Measurements from ENCODE around the gene ADGRL4.
"Not testable (repeated sequence)": the region's sequence is repeated elsewhere in the genome, so short reads cannot be mapped to it uniquely, and the experiment has no call there.

Gene ADGRL4

DNA sequence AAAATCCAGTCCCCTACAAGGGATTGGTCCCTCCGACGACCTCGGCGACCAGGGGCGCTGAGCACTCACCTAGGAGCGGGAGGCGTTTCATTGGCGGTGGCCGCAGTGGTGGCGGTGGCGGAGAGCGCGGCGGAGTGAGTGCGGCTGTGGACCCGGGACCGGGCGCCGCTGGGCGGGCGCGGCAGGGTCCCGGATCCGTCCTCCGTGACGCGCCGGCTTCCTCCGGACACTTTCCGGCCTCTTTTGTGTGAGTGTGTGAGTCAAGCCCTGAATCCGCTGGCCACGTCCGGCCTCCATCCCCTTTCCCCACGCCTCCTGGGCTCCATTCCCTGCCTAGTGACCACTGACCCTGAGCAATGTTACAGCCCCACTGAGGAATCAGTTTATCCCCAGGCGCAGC lies at the start of gene ADGRL4:
Gene ADGRL4, minus strand, starts transcription at position 167 of the 400 bp plus-strand sequence. Its CDS starts 76 bp downstream, at position 91.
- in situ Hi-C loops (cut with MboI; ENCODE audit: low sequenced_read_pairs) = no loop called here

DNA sequence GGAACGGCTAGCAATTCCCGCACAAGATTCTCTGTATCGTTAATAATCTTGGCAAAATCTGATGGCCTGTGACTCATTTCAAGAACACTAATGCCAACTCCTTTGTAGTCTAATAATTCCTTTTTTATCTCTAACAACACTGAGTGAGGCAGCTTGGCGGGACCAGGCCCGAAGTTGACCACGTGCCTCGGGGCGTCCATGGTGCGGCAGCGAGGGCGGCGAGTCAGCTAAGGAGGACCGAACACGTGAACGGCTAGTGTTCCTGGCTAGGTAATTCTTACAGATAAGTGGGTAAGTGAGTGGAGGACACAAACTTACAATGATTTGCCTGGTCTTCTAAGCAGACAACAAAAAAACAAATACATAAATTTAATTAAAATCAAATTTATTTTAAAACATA lies 49.3 kb upstream of the ADGRL4 start:
- in situ Hi-C loops (cut with MboI; ENCODE audit: low sequenced_read_pairs) = no loop called here

DNA sequence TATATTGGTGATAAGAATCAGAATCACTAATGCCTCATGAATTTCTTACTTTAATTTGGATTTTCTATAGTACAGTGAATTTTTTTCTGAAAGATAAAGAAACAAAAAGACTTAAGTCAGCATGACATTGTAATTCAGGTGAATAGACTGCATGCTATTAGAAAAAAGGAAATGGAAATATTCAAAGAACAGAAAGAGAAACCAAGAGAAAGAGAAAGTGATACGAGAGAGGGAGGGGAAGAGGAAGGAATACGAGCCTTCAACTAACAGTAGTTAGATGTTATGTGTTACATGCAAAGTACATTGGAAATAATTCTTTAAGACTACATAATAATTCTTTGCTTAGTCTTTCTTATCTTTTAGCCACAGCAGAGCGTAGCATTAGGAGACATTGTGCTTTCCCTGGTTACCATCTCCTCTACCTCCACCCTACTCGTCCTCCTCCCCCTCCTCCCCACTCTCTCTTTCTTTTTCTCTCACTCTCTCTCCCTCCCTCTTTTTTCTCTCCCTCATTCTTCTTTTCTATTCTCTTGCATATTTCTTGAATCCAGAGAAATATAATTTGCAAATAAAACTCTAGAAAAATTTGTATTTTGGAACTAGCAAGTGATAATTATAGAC lies 46.4 kb upstream of the ADGRL4 start:
- in situ Hi-C loops (cut with MboI; ENCODE audit: low sequenced_read_pairs) = no loop called here

DNA sequence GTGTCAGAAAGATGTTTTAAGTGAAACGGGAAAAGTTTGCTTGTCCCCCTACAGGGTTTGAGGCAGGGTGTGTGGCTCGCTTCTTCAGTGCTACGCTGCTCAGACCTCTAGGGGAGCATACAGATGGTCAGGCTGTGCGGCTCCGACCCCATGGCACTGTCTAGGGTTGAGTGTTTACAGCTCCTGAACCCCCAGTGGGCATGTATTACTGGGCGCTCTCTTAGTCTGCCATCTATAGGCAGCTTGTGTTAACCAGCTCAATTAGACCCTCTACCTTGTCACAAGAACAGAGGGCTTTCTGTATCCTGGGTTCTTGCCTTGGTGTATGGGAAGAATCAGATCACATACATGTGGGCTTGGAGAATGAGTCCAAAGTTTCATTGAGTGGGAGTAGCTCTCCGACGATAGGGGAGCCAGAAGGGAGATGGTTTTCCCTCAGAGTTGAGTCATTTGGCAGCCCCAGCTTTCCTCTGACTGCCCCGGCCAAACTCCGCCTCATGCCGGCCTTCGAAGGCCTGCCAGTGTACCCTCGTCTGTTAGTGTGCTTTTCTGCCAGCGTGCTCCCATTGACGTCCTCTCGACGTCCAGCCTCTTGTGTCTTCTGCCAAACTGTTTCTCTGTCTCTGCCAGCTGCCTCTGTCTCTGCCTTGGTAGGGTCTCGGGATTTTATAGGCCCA lies 38.6 kb upstream of the ADGRL4 start:
- in situ Hi-C loops (cut with MboI; ENCODE audit: low sequenced_read_pairs) = no loop called here

DNA sequence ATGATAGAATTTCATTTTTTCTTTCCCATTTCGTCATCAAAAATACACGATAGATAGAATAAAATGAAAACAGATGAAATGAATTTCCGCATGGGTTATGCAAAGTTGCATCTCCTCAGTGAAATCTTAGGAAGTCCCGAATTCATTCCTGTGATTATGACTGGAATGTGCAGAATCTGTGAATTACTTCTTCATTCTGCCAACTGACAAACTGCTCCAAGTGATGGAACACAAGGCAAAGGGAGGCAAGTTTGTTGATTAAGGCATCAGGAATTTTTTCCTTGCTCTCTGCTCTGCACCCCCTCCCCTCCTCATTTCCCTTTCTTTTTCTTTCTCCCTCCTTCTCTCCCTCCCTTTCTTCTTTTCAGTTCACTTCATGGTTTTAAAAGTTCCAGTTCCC lies 37.0 kb upstream of the ADGRL4 start:
- in situ Hi-C loops (cut with MboI; ENCODE audit: low sequenced_read_pairs) = no loop called here

DNA sequence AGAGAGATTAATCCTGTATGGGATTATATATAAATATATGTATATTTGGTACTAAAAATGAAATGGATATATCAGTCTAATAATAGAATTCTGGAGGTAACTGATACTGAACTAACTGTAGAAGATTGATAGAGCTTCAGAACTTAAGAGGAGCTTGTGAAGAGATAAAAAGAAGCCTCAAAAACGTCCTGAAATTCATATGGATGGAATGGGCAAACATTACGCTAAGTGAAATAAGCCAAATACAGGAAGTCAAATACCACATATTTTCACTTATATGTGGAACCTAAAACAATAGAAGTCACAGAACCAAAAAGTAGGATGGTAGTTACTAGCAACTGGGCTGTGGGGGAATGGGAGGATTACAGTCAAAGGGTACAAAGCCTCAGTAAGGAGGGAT lies 36.0 kb upstream of the ADGRL4 start:
- in situ Hi-C loops (cut with MboI; ENCODE audit: low sequenced_read_pairs) = no loop called here

DNA sequence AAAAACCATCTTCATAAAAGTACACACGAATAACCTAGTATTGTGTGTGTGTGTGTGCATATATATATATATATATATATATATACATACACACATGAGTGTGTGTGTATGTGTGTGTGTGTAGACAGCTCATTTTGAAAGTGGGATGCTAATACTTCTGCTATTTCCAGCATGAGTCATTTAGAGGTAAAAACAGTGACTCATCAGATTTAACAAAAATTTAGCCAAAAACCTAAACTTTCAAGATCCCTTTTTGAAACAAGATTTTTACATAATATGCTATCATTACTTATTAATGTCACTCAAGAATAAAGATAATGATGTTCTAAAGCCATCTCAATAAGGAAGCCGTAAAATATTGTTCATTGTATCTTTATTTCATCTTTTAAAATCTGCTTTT lies 35.6 kb upstream of the ADGRL4 start:
- in situ Hi-C loops (cut with MboI; ENCODE audit: low sequenced_read_pairs) = no loop called here

DNA sequence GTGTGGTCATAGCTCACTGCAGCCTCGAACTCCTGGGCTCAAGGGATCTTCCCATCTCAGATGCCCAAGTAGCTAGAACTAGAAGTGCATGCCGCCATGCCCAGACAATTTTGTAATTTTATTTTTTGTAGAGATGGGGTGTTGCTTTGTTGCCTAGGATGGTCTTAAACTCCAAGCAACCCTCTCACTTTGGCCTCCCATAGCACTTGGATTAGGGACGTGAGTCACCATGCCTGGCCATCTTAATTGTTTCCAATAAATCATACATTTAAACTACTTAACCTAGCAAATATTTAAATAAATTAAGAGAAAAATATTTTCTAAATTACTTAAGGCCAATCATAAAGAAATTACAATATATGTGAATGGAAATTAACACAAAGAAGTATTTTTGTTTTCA lies 35.1 kb upstream of the ADGRL4 start:
- in situ Hi-C loops (cut with MboI; ENCODE audit: low sequenced_read_pairs) = no loop called here

DNA sequence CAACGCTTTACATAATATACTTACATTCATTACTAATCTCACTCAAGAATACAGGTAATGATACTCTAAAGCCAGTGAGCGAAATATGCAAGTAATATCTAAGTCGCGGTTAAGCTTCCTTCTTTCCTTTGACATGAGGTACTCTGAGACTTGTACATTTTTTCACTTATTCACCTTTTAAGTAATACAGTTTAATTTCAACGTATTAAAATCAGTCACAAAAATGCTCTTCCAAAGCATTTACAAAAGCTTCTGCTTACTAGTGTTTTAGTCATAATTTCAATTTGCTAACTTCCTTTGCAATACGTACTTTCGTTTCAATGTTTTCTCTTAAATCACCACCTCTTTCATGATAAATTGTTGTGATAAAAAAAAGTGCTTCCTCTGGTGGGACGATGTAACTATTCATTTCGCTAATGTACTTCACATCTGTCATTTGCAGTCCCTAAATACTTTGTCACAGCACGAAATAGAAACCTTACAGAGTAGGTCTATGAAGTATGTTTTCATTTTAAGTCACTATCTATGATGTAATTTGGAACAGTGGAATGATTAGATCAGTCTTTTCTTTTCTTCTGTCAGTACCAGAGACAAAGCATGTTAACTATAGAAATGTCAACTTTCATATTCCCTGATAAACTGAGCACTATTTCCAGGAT lies 34.0 kb upstream of the ADGRL4 start:
- in situ Hi-C loops (cut with MboI; ENCODE audit: low sequenced_read_pairs) = no loop called here

DNA sequence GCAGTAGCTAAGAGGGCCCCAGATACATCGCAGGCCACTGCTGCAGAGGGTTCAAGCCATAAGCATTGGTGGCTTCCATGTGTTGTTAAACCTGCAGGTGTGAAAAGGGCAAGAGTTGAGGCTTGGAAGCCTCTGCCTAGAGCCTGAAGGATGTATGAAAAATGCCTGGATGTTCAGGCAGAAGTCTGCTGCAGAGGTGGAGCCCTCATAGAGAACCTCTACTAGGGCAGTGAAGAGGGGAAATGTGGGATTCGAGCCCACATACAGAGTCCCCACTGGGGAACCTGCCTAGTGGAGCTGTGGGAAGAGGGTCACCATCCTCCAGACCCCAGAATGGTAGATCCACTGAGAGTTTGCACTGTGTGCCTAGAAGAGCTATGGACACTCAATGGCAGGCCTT lies 30.6 kb upstream of the ADGRL4 start:
- in situ Hi-C loops (cut with MboI; ENCODE audit: low sequenced_read_pairs) = no loop called here

DNA sequence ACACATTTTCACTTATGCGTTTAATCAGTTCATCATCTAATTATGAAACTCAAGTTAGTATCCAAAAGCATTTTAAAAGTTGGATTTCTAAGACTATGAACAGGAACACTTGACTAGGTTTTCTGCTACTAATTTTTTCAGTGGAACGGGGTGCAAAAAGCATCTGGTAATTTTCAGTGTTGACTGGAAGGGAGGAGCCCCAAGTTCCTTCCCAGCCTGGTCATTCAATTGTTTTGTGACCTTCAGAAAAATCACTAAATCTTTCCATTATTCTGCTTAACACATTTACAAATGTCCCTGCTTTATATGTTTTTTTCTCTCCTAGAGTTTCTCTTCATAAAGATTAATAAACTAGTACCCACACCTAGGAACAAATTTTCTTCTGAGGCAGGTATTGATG lies 6.0 kb upstream of the ADGRL4 start:
- in situ Hi-C loops (cut with MboI; ENCODE audit: low sequenced_read_pairs) = no loop called here

DNA sequence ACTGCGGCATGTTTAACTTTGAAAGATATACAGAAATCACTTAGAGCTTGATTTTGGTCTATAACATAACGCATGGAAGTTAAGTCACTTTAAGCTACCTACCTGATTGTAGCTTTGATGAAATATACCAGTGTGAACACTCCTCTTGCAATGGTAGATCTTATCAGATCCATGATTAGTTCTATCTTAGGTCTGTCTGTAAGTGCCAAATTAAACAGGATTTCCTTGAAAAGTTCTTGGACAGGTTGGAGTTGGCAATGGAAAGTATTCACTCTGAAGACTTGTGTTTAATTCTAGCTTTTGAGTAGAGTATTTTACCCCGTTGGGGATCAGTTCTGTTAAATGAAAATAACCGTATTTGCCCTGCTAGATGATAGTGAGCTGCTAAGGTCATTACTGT lies 4.1 kb upstream of the ADGRL4 start:
- in situ Hi-C loops (cut with MboI; ENCODE audit: low sequenced_read_pairs) = no loop called here

DNA sequence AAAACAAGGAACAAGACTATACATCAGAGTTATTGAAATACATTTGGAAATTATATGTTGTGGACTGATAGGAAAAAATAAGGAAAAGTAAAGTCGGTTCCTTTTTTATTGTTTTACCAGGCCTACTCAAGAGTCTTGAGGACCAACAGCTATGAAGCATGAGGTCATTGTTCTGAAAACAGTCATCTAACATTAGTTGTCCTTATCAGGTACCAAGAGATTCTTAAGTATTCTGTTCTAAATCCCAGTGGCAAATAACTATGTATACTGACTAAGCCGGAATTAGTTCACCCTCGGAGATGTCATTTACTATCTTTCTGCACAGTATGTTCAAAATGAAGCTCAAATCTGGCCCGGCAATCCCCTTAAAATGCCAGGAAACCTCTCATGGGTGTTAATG lies 585 bp downstream of the ADGRL4 start:
- in situ Hi-C loops (cut with MboI; ENCODE audit: low sequenced_read_pairs) = no loop called here

DNA sequence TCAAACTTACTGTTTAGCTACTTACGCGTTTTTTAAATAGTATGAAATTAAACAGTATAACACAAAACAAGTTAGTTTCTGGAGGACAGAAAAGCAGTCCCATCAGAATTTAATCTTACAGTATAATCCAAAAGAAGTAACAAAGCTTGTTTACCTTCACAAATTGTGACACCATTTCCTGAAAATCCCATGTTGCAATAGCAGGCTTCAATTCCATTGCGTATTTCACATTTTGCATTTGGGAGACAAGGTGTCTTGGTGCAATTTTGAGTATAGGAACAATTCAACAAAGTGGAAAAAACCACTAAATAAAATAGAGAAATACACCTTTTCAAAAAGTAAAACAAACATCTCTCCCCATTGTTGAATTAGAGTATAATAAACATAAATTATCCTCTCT lies 1.6 kb downstream of the ADGRL4 start:
- in situ Hi-C loops (cut with MboI; ENCODE audit: low sequenced_read_pairs) = no loop called here

DNA sequence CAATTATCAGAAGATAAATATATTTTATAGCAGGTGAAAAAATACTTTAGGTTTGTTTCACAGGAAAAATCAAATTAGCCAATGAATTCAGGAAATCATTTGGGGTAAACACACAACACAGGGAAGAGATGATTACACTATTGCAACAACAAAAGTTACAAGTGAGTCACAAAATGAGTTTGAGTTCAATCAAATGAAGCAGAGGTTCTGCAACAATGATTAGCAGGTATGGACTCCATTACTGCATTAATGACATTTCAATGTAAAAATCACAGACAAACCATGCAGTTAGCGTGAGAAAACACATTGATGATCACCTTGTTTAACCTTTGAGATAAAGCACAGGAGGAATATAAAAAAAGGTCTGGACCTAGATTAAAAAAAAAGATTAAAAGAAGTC lies 9.7 kb downstream of the ADGRL4 start:
- in situ Hi-C loops (cut with MboI; ENCODE audit: low sequenced_read_pairs) = no loop called here

DNA sequence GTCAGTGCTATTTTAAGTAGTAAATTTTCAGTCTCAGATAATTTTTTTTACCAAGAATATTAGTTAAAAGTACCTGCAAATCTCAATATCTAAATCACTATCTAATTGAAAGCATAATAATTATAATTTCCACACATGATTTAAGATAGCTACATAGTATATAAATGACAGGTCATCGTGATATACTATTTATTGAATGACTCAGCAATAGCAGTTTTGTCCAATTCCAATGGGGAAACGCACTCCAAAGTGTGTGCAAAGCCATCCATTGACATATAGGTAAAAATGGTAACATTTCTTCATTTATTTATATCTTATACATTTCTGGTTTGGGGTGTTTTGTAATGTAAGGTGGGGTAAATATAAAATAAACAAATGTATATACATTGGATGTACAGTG lies 19.5 kb downstream of the ADGRL4 start:
- in situ Hi-C loops (cut with MboI; ENCODE audit: low sequenced_read_pairs) = no loop called here

DNA sequence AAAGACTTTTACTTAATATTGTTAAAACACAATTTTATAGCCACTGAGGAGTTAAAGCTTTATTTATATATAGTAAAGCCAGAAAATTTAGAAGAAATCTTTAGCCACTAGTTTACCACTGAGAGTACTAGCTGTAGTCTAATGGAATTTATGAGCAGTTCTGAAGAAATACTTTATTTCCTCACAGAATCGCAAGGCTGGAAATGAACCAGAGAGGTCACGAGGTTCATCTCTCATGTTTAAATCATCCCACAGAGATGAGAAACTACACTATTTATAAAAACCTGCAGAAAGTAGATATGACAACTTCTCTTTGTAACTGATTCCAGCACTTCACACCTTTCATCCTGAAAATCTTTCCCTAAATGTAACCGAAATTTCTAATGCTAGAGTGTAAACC lies 26.0 kb downstream of the ADGRL4 start:
- in situ Hi-C loops (cut with MboI; ENCODE audit: low sequenced_read_pairs) = no loop called here

DNA sequence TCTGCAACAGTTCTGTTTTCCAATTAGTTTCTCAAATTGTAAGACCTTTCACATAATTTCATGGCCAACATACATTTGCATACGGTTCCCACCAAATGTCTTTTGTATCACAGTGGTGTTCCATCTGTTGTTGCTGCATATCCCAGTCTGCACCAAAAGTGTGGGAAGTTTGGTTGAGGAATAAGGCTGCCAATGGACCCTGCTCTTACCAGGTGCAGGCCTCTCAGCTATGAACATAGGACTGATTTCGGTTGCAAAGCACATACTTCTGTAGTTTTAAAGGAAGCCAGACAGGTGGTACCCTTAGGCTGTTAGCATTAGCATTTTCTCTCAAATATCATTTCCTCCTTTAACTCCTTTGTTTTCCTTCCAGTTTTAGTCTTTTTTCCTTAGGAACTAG lies 33.8 kb downstream of the ADGRL4 start:
- in situ Hi-C loops (cut with MboI; ENCODE audit: low sequenced_read_pairs) = no loop called here

DNA sequence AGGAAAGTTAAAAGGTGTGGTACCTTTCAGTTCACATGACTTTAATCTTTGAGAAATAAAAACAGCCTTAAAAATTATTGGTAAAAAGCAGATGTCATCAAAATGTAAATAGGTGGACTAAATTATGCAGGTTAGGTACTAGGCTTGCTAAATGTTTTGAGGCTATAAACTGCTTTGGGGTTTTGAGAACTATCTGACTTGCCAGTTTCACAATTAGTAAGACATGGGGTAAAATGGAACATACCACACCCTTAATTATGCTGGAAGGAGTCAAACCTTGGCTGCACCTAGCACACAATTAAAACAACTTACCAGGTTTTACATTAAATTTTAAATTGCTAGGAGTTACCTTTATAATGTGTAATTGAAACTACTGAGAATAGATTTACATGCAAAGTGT lies 39.4 kb downstream of the ADGRL4 start:
- in situ Hi-C loops (cut with MboI; ENCODE audit: low sequenced_read_pairs) = not testable (repeated sequence)

DNA sequence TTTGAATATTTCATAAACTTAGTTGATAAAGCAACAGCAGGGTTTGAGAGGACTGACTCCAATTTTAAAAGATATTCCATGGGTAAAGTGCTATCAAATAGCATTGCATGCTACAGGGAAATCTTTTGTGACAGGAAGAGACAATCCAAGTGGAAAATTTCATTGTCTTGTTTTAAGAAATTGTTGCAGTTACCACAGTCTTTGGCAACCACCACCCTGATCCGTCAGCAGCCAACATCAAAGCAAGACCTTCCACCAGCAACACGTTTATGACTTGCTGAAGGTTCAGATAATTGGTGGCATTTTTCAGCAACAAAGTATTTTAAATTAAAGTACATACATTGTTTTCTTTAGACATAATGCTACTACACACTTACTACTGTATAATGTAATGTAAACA lies 47.8 kb downstream of the ADGRL4 start:
- in situ Hi-C loops (cut with MboI; ENCODE audit: low sequenced_read_pairs) = no loop called here

DNA sequence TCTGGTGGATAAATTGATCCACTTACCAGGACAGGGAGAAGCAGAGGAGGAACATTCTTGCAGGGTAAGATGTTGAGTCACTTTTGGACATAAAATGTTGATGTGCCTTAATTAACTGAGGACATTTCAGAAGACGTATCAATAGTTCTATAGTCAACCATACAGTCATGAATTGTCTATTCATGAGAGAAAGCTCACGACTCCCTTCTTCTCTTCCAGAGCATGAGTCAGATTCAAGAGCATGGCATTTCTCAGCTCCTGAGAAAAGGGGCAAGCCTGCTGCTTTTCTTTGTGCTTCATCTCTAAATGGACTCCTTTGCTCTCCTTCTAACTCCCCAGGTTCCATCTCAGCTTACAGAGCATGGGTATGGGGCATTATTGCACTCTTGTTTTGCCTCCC lies 55.7 kb downstream of the ADGRL4 start:
- in situ Hi-C loops (cut with MboI; ENCODE audit: low sequenced_read_pairs) = no loop called here

DNA sequence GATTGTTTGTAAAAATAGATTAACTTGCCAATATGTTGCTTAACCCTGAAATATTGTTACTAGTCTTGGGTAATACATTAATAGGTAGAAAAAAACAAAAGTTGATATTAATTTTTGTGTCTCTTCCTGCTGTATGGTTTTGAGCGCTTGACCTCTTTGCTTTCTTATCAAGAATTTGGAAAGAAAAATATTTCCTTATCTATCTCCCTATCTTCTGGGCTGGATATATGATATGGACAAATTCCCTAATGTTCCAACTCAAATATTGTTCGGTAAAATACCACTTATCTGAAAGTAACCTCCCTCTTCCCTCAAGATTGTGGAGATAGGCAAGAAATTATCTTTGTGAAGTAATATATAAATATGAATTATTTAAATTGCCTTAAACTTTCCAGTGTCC lies 57.3 kb downstream of the ADGRL4 start:
- in situ Hi-C loops (cut with MboI; ENCODE audit: low sequenced_read_pairs) = no loop called here

DNA sequence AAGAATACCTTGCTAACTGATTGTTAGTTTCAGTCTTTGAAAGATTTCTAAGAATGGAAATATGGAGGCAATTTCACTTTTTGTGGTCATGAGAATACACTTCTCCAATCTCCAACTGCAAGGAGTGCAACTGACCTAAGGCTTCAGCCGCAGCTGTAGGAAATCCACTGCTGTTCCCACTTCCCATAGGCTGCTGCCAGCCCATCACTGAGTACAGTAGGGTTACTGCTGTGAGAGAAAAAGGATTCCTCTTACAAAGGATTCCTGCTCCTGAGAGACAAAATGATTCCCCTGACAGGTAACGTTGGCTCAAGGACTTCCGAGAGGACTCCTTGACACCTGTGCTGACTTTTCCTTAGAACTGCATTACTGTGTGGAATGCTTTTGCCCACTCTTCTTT lies 87.4 kb downstream of the ADGRL4 start:
- in situ Hi-C loops (cut with MboI; ENCODE audit: low sequenced_read_pairs) = no loop called here

Data from HL-60/S4 treated with retinoic acid at 250 ng/mL for 4 days and 3 days (cell line).